Measurements from ENCODE around the gene HOXB9. TPM values are rescaled to one million over a fixed set of nuclear protein-coding genes. Genes with fewer than 3 reads are reported as not detected.

The HOXB9 gene
- under 0.01 TPM in 1 of 2 replicates, not detected in the other for total RNA-seq

- DNase-seq (ENCODE audit: low read depth in 2 of 2), result peak in 1 of 2 donors; percentile 26
Observed at GRCh38 chr17:48626245-48627117, at the start of gene HOXB9. TSS of gene HOXB9 (minus strand) at chr17:48626358. CDS start at chr17:48626269, 89 bp downstream.

GRCh38 chr17:48672340-48672739 lies 46.2 kb upstream of the HOXB9 start:
- DNase-seq (ENCODE audit: low read depth in 2 of 2), result peak in 1 of 2 donors; percentile 5

GRCh38 chr17:48671697-48672171 lies 45.6 kb upstream of the HOXB9 start:
- DNase-seq (ENCODE audit: low read depth in 2 of 2), result peak; percentile 71 to 85

GRCh38 chr17:48663134-48663924 lies 37.2 kb upstream of the HOXB9 start:
- DNase-seq (ENCODE audit: low read depth in 2 of 2), result no peak

- DNase-seq (ENCODE audit: low read depth in 2 of 2), result no peak
Observed at GRCh38 chr17:48655913-48656312, 29.8 kb upstream of the HOXB9 start.

- DNase-seq (ENCODE audit: low read depth in 2 of 2), result no peak
Observed at GRCh38 chr17:48649741-48650140, 23.6 kb upstream of the HOXB9 start.

- DNase-seq (ENCODE audit: low read depth in 2 of 2), result no peak
Observed at GRCh38 chr17:48647963-48648245, 21.7 kb upstream of the HOXB9 start.

- no peak for DNase-seq (ENCODE audit: low read depth in 2 of 2)
Observed at GRCh38 chr17:48647103-48647962, 21.2 kb upstream of the HOXB9 start.

GRCh38 chr17:48646183-48647102 lies 20.3 kb upstream of the HOXB9 start:
- DNase-seq (ENCODE audit: low read depth in 2 of 2), result no peak

GRCh38 chr17:48645639-48646182 lies 19.6 kb upstream of the HOXB9 start:
- DNase-seq (ENCODE audit: low read depth in 2 of 2), result no peak

GRCh38 chr17:48644910-48645557 lies 18.9 kb upstream of the HOXB9 start:
- no peak for DNase-seq (ENCODE audit: low read depth in 2 of 2)

GRCh38 chr17:48644159-48644558 lies 18.0 kb upstream of the HOXB9 start:
- DNase-seq (ENCODE audit: low read depth in 2 of 2), result no peak

- no peak for DNase-seq (ENCODE audit: low read depth in 2 of 2)
Observed at GRCh38 chr17:48643697-48644012, 17.5 kb upstream of the HOXB9 start.

GRCh38 chr17:48642843-48643696 lies 16.9 kb upstream of the HOXB9 start:
- no peak for DNase-seq (ENCODE audit: low read depth in 2 of 2)

- DNase-seq (ENCODE audit: low read depth in 2 of 2), result no peak
Observed at GRCh38 chr17:48642059-48642842, 16.1 kb upstream of the HOXB9 start.

GRCh38 chr17:48641541-48642058 lies 15.4 kb upstream of the HOXB9 start:
- no peak for DNase-seq (ENCODE audit: low read depth in 2 of 2)

- no peak for DNase-seq (ENCODE audit: low read depth in 2 of 2)
Observed at GRCh38 chr17:48640858-48641180, 14.7 kb upstream of the HOXB9 start.

Data from lung microvascular endothelial cell (primary cell).